Neural cell (in vitro differentiated cells): ENCODE results near the gene DNMT3L.
"Not testable (repeated sequence)": the region's sequence is repeated elsewhere in the genome, so short reads cannot be mapped to it uniquely, and the experiment has no call there.

Experiments
- EP300 ChIP-seq: fragments of 450-650 bp; conservative IDR thresholded peaks from 2 replicates; pipeline ENCODE4 v1.6.1; 2014; ENCODE audit warnings: antibody characterized with exemption, mild to moderate bottlenecking, moderate library complexity; ENCODE audit not compliant: poor library complexity, severe bottlenecking
- EZH2 ChIP-seq: fragments of 200-600, 300-800 bp; shearing (Covaris generic), sonication (generic); IDR thresholded peaks from 2 replicates; pipeline ENCODE4 v1.6.1; 2014; ENCODE audit warnings: antibody characterized with exemption, low read length, borderline replicate concordance, mild to moderate bottlenecking; ENCODE audit not compliant: insufficient read depth, poor library complexity, severe bottlenecking
- MXI1 ChIP-seq: fragments of 450-650 bp; conservative IDR thresholded peaks from 2 replicates; pipeline ENCODE4 v1.6.1; 2014; ENCODE audit warnings: antibody characterized with exemption, mild to moderate bottlenecking; ENCODE audit not compliant: poor library complexity, severe bottlenecking
- POLR2AphosphoS5 ChIP-seq: IDR thresholded peaks from 2 replicates; pipeline ENCODE4 v1.6.1; 2012
- SMC3 ChIP-seq: fragments of 450-650 bp; conservative IDR thresholded peaks from 2 replicates; pipeline ENCODE4 v1.6.1; 2014; ENCODE audit warnings: antibody characterized with exemption, mild to moderate bottlenecking, moderate library complexity; ENCODE audit not compliant: poor library complexity
- TF ChIP-seq, protein P1 (sequence below): fragments of 450-650 bp; IDR thresholded peaks from 2 replicates; pipeline ENCODE4 v1.5.1; 2014; ENCODE audit warnings: antibody characterized with exemption, mild to moderate bottlenecking, moderate library complexity; ENCODE audit not compliant: poor library complexity, severe bottlenecking

- TF ChIP-seq SMC3, EP300, EZH2, MXI1, POLR2AphosphoS5: not testable (repeated sequence)
- TF ChIP-seq, protein P1, sequence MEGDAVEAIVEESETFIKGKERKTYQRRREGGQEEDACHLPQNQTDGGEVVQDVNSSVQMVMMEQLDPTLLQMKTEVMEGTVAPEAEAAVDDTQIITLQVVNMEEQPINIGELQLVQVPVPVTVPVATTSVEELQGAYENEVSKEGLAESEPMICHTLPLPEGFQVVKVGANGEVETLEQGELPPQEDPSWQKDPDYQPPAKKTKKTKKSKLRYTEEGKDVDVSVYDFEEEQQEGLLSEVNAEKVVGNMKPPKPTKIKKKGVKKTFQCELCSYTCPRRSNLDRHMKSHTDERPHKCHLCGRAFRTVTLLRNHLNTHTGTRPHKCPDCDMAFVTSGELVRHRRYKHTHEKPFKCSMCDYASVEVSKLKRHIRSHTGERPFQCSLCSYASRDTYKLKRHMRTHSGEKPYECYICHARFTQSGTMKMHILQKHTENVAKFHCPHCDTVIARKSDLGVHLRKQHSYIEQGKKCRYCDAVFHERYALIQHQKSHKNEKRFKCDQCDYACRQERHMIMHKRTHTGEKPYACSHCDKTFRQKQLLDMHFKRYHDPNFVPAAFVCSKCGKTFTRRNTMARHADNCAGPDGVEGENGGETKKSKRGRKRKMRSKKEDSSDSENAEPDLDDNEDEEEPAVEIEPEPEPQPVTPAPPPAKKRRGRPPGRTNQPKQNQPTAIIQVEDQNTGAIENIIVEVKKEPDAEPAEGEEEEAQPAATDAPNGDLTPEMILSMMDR = not testable (repeated sequence)
Measured at GRCh38 chr21:44240353-44240752, 21.3 kb downstream of the DNMT3L start.
